ENCODE data around the gene ONECUT2. TPM values are rescaled to one million over a fixed set of nuclear protein-coding genes. Genes with fewer than 3 reads are reported as not detected.

The ONECUT2 gene
- total RNA-seq, 1 experiment from 2014 or later = 0.48 TPM

DNA sequence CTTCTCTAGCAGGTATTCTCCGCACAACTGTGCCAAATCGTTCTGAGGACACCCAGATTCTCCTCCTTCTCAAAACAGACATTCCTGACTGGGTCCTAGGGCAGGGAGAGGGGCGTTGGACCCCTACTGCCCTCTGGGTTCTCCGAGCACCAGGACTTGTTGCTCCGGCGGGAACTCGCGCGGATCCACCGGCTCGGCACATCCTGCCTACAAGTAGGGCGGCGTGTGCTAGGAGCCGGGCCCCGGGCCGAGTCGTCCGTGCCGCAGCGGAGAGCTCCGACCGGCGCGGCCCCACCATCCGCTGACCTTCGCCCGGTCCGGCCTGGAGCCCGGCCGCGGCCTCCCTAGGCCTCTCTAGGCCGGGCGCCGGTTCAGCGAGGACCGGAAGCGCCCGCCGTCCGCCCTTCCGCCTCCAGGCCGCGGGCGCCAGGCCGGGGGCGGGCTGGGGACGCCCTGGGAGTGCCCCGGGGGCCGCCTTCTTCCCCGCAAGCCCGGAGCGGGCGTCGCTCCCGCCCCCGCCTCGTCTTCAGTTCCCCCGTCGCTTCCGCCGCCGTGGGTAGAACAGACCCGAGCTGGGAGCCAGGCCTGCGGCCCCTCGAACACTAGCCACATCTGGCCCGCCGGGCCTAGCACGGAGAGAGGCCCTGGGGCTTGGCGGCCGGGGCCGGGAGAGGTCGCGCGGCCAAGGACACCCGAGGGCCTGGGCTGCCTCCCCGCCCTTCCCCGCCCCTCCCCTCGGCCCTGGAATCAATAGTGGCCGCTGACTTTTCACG lies 7.6 kb upstream of the ONECUT2 start:
- peak overlapping the region; percentile 58; the same call in 1 of the 2 replicates for H3K14ac ChIP-seq (ENCODE audit: insufficient read depth, low read length)
- H3K27ac Mint-ChIP-seq = no peak overlapping the region
- no peak overlapping the region for H3K27ac ChIP-seq (ENCODE audit: insufficient read length, low read depth, low read length)
- 0 out of 2 replicates have a peak, but pooled peaks cover 2% of the 10 kb centered on the region for H3K4me1 ChIP-seq (ENCODE audit: insufficient read depth, low read length)
- H3K36me3 Mint-ChIP-seq (ENCODE audit: insufficient read depth in 1 of 3, low read depth in 3 of 3) = no peaks in the 10 kb centered on the region; a peak in 1 of 7 replicates
- H3K23me2 ChIP-seq (ENCODE audit: insufficient read length, low read depth, low read length, poor library complexity, severe bottlenecking) = peaks cover 21% of the 10 kb centered on the region
- no peak overlapping the region for H3K23ac ChIP-seq (ENCODE audit: insufficient read length, low read depth, low read length)
- peak overlapping the region; percentile 30 for H3K9ac ChIP-seq (ENCODE audit: extremely low read depth, insufficient read length, low read length)
- no peak overlapping the region for H2AK5ac ChIP-seq (ENCODE audit: insufficient read length, low read length)
- H3K79me2 ChIP-seq (ENCODE audit: insufficient read depth, low read length) = no peaks in the 10 kb centered on the region
- no peaks in the 10 kb centered on the region; a peak in 1 of 5 replicates for H3K9me3 Mint-ChIP-seq
- no peak overlapping the region for H2BK20ac ChIP-seq (ENCODE audit: low read depth, low read length, poor library complexity, severe bottlenecking)
- H4K8ac ChIP-seq (replicated peaks; ENCODE audit: insufficient read length, low read depth, low read length) = no peak overlapping the region
- H3K4me2 ChIP-seq (ENCODE audit: insufficient read depth, insufficient read length, low read length) = peak overlapping the region; percentile 62
- DNase-seq = peak; percentile 58
- no peak overlapping the region for H3K4ac ChIP-seq (ENCODE audit: low read depth, low read length)
- peak overlapping the region; percentile 61 to 76 for H3K4me3 Mint-ChIP-seq
- no peaks in the 10 kb centered on the region for H4K20me1 ChIP-seq (ENCODE audit: control insufficient read depth, insufficient read depth, insufficient read length)
- H2BK15ac ChIP-seq (ENCODE audit: low read depth, low read length) = no peak overlapping the region
- no peak overlapping the region for H4K5ac ChIP-seq (ENCODE audit: insufficient read length, low read depth, low read length)
- peak overlapping the region; percentile 39 for H3K18ac ChIP-seq (ENCODE audit: insufficient read length, low read depth, low read length)
- no peak overlapping the region for H2BK120ac ChIP-seq (ENCODE audit: low read depth, low read length, poor library complexity, severe bottlenecking)
- TF ChIP-seq CTCF (conservative IDR thresholded peaks at IDR 0.05) = no peak
- H3K4me1 Mint-ChIP-seq = peaks cover 28 to 35% of the 10 kb centered on the region in 2 experiments
- no CpG with 5 or more reads among the region's 80 CpGs for WGBS (ENCODE audit: extremely low coverage, insufficient read length, low lambda C conversion rate)
- H4K91ac ChIP-seq (ENCODE audit: insufficient read length, low read depth, low read length) = no peak overlapping the region
- no peak overlapping the region for H3T11ph ChIP-seq (ENCODE audit: low read length)
- no peak overlapping the region for H2BK5ac ChIP-seq (ENCODE audit: insufficient read length, low read length)
- H3K56ac ChIP-seq (ENCODE audit: insufficient read length, low read depth, low read length) = no peak overlapping the region
- peak overlapping the region; percentile 14 for H2AFZ ChIP-seq (ENCODE audit: low read length)
- peaks cover 85% of the 10 kb centered on the region for H3K27me3 Mint-ChIP-seq (ENCODE audit: low read depth)
- H2BK12ac ChIP-seq (ENCODE audit: insufficient read length, low read depth, low read length) = no peak overlapping the region
- no peaks in the 10 kb centered on the region for H3K9me3 ChIP-seq (ENCODE audit: control insufficient read depth, low read depth, low read length)
- H3K27me3 ChIP-seq (ENCODE audit: insufficient read depth, low read length) = peaks cover 40% of the 10 kb centered on the region
- no peaks in the 10 kb centered on the region for H3K79me1 ChIP-seq (ENCODE audit: insufficient read depth, low read depth, low read length, poor library complexity, severe bottlenecking)

Data from H9 (cell line).